AG10803 (cell line): ENCODE results near the gene ANO6.
"Not testable (repeated sequence)": the region's sequence is repeated elsewhere in the genome, so short reads cannot be mapped to it uniquely, and the experiment has no call there.

Experiments used
- DNase-seq: peaks from one replicate; pipeline ENCODE4 v3.0.0; 2010; ENCODE audit warnings: low read depth
- H3K4me3 ChIP-seq: 2 replicates; pipeline ENCODE4 v1.5.1; 2011; ENCODE audit warnings: mild to moderate bottlenecking, low read length, control low read depth
- TF ChIP-seq, protein P1 (sequence below): conservative IDR thresholded peaks from 2 replicates; pipeline ENCODE4 v1.5.1; 2011; ENCODE audit warnings: mild to moderate bottlenecking, low read length, control low read depth, inconsistent platforms

The ANO6 gene

DNA sequence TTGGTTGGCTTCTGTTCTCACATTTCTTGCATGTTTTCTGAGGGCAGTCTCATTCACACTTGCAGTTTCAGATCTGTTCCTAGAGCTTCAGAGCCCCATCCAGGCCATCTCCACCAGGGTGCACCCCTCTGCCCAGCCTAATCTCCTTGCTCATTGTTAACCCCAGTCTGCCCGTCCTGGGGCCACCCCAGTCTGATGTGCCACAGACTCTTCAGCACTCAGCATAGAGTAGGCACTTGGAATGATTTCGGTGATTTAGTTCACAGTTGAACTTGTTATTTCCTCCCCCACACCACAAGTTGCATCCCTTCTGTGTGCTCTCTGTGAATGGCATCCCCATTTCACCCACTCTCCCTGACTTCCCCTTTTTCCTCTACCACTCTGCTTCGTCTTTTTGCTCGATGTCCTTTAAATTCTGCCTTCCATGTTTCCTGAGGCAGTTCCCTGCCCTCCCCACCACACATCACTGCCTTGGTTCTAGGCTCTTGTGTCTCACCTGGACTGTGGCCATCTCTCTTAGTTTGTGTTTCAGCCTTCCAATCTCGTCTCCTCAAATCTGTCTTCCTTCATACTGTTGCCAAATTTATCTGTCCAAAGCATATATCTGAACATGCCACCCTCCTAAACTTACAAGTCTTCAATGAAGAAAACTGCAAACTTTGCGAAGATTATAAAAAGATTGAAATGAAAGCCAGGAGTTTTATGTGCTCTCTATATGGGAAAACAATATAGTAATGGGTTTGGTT lies 41.5 kb downstream of the ANO6 start:
- H3K4me3 ChIP-seq, result no peak overlapping the region
- DNase-seq, result no peak
- TF ChIP-seq, protein P1, sequence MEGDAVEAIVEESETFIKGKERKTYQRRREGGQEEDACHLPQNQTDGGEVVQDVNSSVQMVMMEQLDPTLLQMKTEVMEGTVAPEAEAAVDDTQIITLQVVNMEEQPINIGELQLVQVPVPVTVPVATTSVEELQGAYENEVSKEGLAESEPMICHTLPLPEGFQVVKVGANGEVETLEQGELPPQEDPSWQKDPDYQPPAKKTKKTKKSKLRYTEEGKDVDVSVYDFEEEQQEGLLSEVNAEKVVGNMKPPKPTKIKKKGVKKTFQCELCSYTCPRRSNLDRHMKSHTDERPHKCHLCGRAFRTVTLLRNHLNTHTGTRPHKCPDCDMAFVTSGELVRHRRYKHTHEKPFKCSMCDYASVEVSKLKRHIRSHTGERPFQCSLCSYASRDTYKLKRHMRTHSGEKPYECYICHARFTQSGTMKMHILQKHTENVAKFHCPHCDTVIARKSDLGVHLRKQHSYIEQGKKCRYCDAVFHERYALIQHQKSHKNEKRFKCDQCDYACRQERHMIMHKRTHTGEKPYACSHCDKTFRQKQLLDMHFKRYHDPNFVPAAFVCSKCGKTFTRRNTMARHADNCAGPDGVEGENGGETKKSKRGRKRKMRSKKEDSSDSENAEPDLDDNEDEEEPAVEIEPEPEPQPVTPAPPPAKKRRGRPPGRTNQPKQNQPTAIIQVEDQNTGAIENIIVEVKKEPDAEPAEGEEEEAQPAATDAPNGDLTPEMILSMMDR, result no peak

DNA sequence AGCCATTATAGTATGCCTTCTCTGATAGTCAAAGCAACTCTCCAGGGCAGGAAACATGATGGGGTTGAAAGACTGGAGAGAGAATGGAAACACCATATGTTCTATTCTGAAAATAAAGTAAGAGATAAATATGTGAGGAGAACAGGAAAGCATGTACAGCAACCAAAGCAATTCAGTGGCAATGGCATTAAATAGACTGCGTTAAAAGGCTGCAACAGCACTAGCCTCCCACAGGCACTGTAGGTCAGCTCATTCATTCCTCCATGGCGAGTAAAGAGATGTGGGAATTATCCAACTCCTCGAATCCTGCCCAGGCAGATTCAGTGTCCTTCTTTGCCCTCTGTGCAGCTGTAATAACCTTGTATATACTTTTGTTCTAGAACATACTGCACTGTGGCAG lies 43.8 kb downstream of the ANO6 start:
- no peak overlapping the region for H3K4me3 ChIP-seq
- peak; percentile 71 for DNase-seq
- TF ChIP-seq, protein P1, result no peak

DNA sequence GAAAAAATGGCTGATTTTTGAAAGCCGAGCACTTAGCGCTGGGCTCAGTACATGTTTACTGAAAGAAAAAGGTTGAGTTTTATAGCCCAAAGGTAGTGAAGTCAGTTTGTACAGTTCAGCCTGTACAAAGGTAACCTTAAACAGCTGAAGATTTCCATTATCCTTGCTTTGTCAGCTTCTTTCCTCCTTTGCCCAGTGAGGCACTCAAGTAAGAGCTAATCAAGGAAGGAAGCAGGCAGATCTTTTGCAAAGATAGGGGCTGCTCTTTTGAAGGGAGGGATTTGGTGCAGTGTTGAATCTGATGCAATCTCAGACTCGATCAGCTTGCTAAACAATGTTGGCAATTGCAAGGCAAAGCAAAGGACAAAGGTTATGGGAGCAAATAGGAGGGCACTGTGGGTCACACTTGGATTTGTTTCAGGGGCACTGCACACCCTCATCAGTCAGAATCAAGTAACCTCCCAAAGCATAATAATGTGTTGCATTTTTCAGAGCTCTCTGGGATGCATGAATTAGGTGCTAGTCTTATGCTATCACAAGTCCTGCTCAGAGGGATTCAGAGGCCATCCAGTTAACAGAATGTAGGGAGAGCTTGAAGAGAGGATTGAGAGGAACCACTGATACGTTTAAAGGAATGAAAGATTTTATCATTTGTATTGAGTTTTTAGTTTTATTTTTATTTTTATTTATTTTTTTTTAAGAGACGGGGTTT lies 44.4 kb downstream of the ANO6 start:
- TF ChIP-seq, protein P1, result no peak
- H3K4me3 ChIP-seq, result no peak overlapping the region
- DNase-seq, result peak; percentile 49

DNA sequence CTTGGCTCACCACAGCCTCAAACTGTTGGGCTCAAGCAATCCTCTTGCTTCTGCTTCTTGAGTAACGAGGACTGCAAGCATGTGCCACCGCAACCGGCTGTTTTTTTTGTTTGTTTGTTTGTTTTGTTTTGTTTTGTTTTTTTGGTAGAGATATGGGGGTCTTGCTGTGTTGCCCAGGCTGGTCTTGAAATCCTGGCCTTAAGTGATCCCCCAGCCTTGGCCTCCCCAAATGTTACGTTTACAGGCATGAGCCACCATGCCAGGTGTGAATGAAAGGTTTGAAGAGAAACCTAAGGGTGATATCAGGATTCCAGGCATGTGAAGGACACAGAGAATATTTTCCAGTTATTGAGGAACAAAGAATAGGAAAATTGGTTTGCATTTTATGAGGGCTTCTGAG lies 45.0 kb downstream of the ANO6 start:
- no peak for DNase-seq
- TF ChIP-seq, protein P1, result no peak
- H3K4me3 ChIP-seq, result no peak overlapping the region

DNA sequence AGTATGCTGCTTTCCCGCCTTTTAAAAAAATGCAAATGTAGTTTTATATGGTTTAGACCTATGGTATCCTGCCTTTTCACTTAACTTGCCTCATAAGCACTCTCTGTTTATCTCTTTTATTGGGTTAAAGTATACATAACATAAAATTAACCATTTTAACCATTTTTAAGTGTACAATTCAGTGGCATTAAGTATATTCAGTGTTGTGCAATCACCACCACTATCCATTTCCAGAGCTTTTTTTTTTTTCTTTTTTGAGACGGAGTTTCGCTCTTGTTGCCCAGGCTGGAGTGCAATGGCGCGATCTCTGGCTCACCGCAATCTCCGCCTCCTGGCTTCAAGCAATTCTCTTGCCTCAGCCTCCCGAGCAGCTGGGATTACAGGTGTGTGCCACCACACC lies 46.3 kb downstream of the ANO6 start:
- DNase-seq, H3K4me3 ChIP-seq: not testable (repeated sequence)

DNA sequence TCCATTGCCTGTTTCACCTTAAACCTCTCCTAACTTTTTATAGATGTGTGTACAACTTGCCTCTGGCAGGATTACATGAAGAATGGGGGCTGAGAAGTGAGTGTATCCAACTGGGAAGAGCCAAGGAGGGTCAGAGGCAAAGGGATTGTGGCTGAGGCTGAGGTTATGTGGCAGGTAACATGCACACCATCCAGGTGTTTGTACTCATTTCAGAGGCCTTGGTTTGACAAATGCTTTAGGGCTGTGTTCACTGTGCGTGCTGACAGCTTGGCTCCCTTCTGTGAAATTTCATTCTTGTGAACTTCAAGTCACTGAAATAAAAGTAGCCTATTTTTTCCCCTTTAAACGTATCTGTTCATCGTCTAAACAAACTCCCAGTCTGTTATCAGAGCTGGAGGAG lies 47.7 kb downstream of the ANO6 start:
- DNase-seq, result no peak
- no peak overlapping the region for H3K4me3 ChIP-seq
- TF ChIP-seq, protein P1, result no peak

DNA sequence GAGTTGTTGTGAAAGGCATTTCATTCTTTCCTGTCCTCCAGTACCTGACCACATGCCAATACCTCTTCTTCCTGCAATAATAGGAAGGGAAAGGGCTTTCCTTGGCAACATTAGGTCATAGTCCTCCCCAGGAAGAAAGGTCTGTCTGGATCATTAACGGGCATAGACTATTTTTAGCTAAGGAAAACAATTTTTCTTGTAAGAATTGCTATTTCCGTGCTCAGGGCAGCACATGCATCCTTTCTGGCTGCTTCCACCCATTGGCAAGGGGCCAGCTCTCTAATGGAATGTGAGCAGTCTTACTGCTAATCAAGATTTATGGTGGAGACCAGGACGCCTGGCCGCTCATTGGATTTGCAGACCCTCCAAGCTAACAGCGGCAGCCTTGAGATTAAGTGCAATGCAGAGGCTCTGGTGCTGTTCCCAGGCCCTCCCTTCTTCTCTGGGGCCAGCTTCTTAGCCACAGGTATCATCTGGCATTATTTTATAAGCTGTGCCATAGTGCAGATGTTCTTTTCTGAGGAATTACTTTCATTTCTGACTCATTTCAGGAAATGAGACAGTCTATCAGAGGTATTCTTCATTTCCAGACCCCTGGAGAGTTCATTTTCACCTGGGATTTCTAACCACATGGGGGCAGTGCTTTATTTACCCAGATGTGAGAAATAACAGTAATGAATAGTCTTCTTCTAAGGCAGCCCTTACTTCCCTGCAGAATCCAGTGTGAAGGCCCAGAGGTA lies 52.9 kb downstream of the ANO6 start:
- TF ChIP-seq, protein P1, result peak; percentile 57
- DNase-seq, result peak; percentile 90
- peak overlapping the region; percentile 34 for H3K4me3 ChIP-seq
